GM23338 (cell line): ENCODE measurements around the gene SEMA4D. TPM values are rescaled to one million over a fixed set of nuclear protein-coding genes. Genes with fewer than 3 reads are reported as not detected.

Source experiments
- ATAC-seq: fragments of 200-7000 bp; cut with Tn5 transposase; 3 replicates; pipeline ENCODE4 v1.9.1; 2020
- DNase-seq: peaks from one replicate; pipeline ENCODE4 v3.0.0-alpha.2; 2015; ENCODE audit warnings: low spot score
- H2AFZ ChIP-seq: fragments of 200-600 bp; sonication (generic); 2 replicates; pipeline ENCODE4 v1.8.0; 2016; ENCODE audit warnings: antibody characterized with exemption, mild to moderate bottlenecking, moderate library complexity
- H3F3A ChIP-seq: fragments of 200-600 bp; sonication (generic); replicated peaks from 2 replicates; pipeline ENCODE4 v1.8.0; 2017; ENCODE audit warnings: antibody characterized with exemption, mixed run types, low read depth
- H3K27ac ChIP-seq: fragments of 200-600 bp; sonication (generic); 2 replicates; pipeline ENCODE4 v1.6.1; 2016; ENCODE audit warnings: low read depth
- H3K27me3 ChIP-seq: fragments of 200-600 bp; sonication (generic); 2 replicates; pipeline ENCODE4 v1.8.0; 2016; ENCODE audit warnings: mild to moderate bottlenecking, mixed run types, moderate library complexity; ENCODE audit not compliant: insufficient read depth
- H3K36me3 ChIP-seq: fragments of 200-600 bp; sonication (generic); 2 replicates; pipeline ENCODE4 v1.8.0; 2016; ENCODE audit warnings: mild to moderate bottlenecking; ENCODE audit not compliant: insufficient read depth
- H3K4me1 ChIP-seq: fragments of 200-600 bp; sonication (generic); 2 replicates; pipeline ENCODE4 v1.8.0; 2016; ENCODE audit warnings: mild to moderate bottlenecking, moderate library complexity; ENCODE audit not compliant: insufficient read depth
- H3K4me2 ChIP-seq: fragments of 200-600 bp; sonication (generic); 2 replicates; pipeline ENCODE4 v1.7.1; 2017; ENCODE audit warnings: mixed run types
- H3K4me3 ChIP-seq: fragments of 200-600 bp; sonication (generic); 2 replicates; pipeline ENCODE4 v1.6.1; 2016; ENCODE audit warnings: mixed run types
- H3K79me2 ChIP-seq: fragments of 200-600 bp; sonication (generic); replicated peaks from 2 replicates; pipeline ENCODE4 v1.8.0; 2017; ENCODE audit warnings: mild to moderate bottlenecking; ENCODE audit not compliant: insufficient read depth
- H3K9me2 ChIP-seq: fragments of 200-600 bp; sonication (generic); 2 replicates; pipeline ENCODE4 v1.8.0; 2017; ENCODE audit not compliant: insufficient read depth
- H4K20me1 ChIP-seq: fragments of 200-600 bp; sonication (generic); replicated peaks from 2 replicates; pipeline ENCODE4 v1.8.0; 2017; ENCODE audit warnings: mild to moderate bottlenecking; ENCODE audit not compliant: insufficient read depth
- H3K27ac Mint-ChIP-seq: 2 replicates; pipeline ENCODE4 v1.8.0; 2020; ENCODE audit warnings: inconsistent platforms, mild to moderate bottlenecking, moderate library complexity, mixed read lengths
- H3K27me3 Mint-ChIP-seq: 3 replicates; pipeline ENCODE4 v1.8.0; 2022; ENCODE audit warnings: low read depth, mild to moderate bottlenecking, moderate library complexity, mixed read lengths, inconsistent platforms; ENCODE audit not compliant: insufficient read depth, poor library complexity
- H3K36me3 Mint-ChIP-seq: 3 replicates; pipeline ENCODE4 v1.8.0; 2021; ENCODE audit warnings: low read depth, mild to moderate bottlenecking, inconsistent platforms, moderate library complexity, mixed read lengths
- H3K4me1 Mint-ChIP-seq: 3 replicates; pipeline ENCODE4 v1.8.0; 2020; ENCODE audit warnings: mild to moderate bottlenecking, inconsistent platforms, mixed read lengths
- H3K4me3 Mint-ChIP-seq: 3 replicates; pipeline ENCODE4 v1.8.0; 2021; ENCODE audit warnings: moderate library complexity, mild to moderate bottlenecking, inconsistent platforms, mixed read lengths
- H3K9me3 Mint-ChIP-seq: 3 replicates; pipeline ENCODE4 v1.8.0; 2020; ENCODE audit warnings: moderate library complexity, mild to moderate bottlenecking, inconsistent platforms, mixed read lengths
- CREB1 ChIP-seq: fragments of 250-450 bp; sonication (Bioruptor Pico); IDR thresholded peaks from 2 replicates; pipeline ENCODE4 v1.5.0; 2020; ENCODE audit warnings: low read depth, mild to moderate bottlenecking, moderate library complexity
- EZH2 ChIP-seq: fragments of 200-600 bp; sonication (generic); IDR thresholded peaks from one replicate; pipeline ENCODE4 v1.8.0; 2017; ENCODE audit warnings: antibody characterized with exemption, mild to moderate bottlenecking, low read depth; ENCODE audit not compliant: unreplicated experiment
- EZH2phosphoT487 ChIP-seq: fragments of 200-600 bp; sonication (generic); IDR thresholded peaks from one replicate; pipeline ENCODE4 v1.8.1; 2018; ENCODE audit warnings: antibody characterized with exemption; ENCODE audit not compliant: unreplicated experiment
- JUNB ChIP-seq: IDR thresholded peaks from one replicate; pipeline ENCODE4 v1.6.1; 2016; ENCODE audit warnings: antibody characterized with exemption; ENCODE audit not compliant: unreplicated experiment
- NANOG ChIP-seq: IDR thresholded peaks from 2 replicates; pipeline ENCODE4 v1.6.1; 2016; ENCODE audit warnings: antibody characterized with exemption, borderline replicate concordance
- POLR2AphosphoS5 ChIP-seq: IDR thresholded peaks from 2 replicates; pipeline ENCODE4 v1.6.1; 2016; ENCODE audit warnings: antibody characterized with exemption, low read depth
- REST ChIP-seq: IDR thresholded peaks from one replicate; pipeline ENCODE4 v1.6.1; 2018; ENCODE audit warnings: antibody characterized with exemption; ENCODE audit not compliant: unreplicated experiment
- STAT1 ChIP-seq: IDR thresholded peaks from one replicate; pipeline ENCODE4 v1.6.1; 2016; ENCODE audit warnings: antibody characterized with exemption; ENCODE audit not compliant: unreplicated experiment
- ZNF114 ChIP-seq: fragments of 250-450 bp; sonication (Bioruptor Pico); IDR thresholded peaks from 2 replicates; pipeline ENCODE4 v1.5.0; 2020; ENCODE audit warnings: mild to moderate bottlenecking, moderate library complexity
- ZNF331 ChIP-seq: fragments of 250-450 bp; sonication (Bioruptor Pico); IDR thresholded peaks from 2 replicates; pipeline ENCODE4 v1.5.0; 2020; ENCODE audit warnings: low read depth, mild to moderate bottlenecking, moderate library complexity
- ZNF462 ChIP-seq: fragments of 250-450 bp; sonication (Bioruptor Pico); IDR thresholded peaks from 2 replicates; pipeline ENCODE4 v1.5.0; 2020; ENCODE audit warnings: mild to moderate bottlenecking, moderate library complexity
- polyA plus RNA-seq: library from polyadenylated mRNA; unstranded; fragments of >200 nt; fragmentation: Nextera tagmentation; extraction: Ambion mirVana; gene quantifications from 2 replicates; pipeline ENCODE4 v1.2.1, GENCODE V29; 2016
- total RNA-seq: library from RNA; depleted of rRNA; stranded (reverse); fragments of >200 nt; shearing (Covaris generic); gene quantifications from 2 replicates; pipeline ENCODE4 v1.2.3, GENCODE V29; 2014
- TF ChIP-seq, protein P1 (sequence below), 2 experiments: fragments of 200-600 bp in 1 of 2; sonication (generic) in 1 of 2; conservative IDR thresholded peaks; 2 replicates each; pipeline versions ENCODE4 v1.5.1 to v1.6.1; 2016 to 2017; ENCODE audit warnings: antibody characterized with exemption in 2 of 2, low read depth in 2 of 2, mild to moderate bottlenecking in 2 of 2, moderate library complexity in 1 of 2
- TF ChIP-seq, protein P2 (sequence below): IDR thresholded peaks from 2 replicates; pipeline ENCODE4 v1.6.1; 2016; ENCODE audit warnings: antibody characterized with exemption

The SEMA4D gene
- total and polyA plus RNA-seq, 2 experiments from 2014 or later: 19.3 to 63.0 TPM

GRCh38 chr9:89446261-89446960 is 51.5 kb downstream of the SEMA4D start:
- H3K27me3 Mint-ChIP-seq: peaks cover 6% of the 10 kb centered on the region
- DNase-seq (no peak), ATAC-seq (no peak)
- H3K4me3 ChIP-seq: no peak overlapping the region
- peaks cover 3% of the 10 kb centered on the region; the same call in 1 of the 2 replicates for H4K20me1 ChIP-seq
- peaks cover 52% of the 10 kb centered on the region for H3K79me2 ChIP-seq
- no peak overlapping the region for H2AFZ ChIP-seq
- no peak overlapping the region for H3K27ac ChIP-seq
- H3K9me2 ChIP-seq: no peaks in the 10 kb centered on the region
- H3K27me3 ChIP-seq: no peaks in the 10 kb centered on the region
- H3K4me1 Mint-ChIP-seq: peaks cover 25% of the 10 kb centered on the region
- no peaks in the 10 kb centered on the region for H3K9me3 Mint-ChIP-seq
- H3K36me3 ChIP-seq: no peaks in the 10 kb centered on the region; the same call in 1 of the 2 replicates
- H3K4me3 Mint-ChIP-seq: no peak overlapping the region
- peak overlapping the region; percentile 73; the same call in 1 of the 2 replicates for H3K27ac Mint-ChIP-seq
- H3K4me1 ChIP-seq: no peaks in the 10 kb centered on the region
- no peak overlapping the region for H3K4me2 ChIP-seq
- no peaks in the 10 kb centered on the region for H3F3A ChIP-seq
- H3K36me3 Mint-ChIP-seq: peaks cover 8% of the 10 kb centered on the region
- TF ChIP-seq CREB1 (CRISPR knock-in tag): no peak
- no peak for TF ChIP-seq REST
- TF ChIP-seq EZH2phosphoT487: no peak
- no peak for TF ChIP-seq ZNF114 (CRISPR knock-in tag)
- TF ChIP-seq ZNF331 (CRISPR knock-in tag): no peak
- no peak for TF ChIP-seq EZH2
- no peak for TF ChIP-seq STAT1
- no peak for TF ChIP-seq POLR2AphosphoS5
- TF ChIP-seq ZNF462 (CRISPR knock-in tag): no peak
- TF ChIP-seq, protein P1, sequence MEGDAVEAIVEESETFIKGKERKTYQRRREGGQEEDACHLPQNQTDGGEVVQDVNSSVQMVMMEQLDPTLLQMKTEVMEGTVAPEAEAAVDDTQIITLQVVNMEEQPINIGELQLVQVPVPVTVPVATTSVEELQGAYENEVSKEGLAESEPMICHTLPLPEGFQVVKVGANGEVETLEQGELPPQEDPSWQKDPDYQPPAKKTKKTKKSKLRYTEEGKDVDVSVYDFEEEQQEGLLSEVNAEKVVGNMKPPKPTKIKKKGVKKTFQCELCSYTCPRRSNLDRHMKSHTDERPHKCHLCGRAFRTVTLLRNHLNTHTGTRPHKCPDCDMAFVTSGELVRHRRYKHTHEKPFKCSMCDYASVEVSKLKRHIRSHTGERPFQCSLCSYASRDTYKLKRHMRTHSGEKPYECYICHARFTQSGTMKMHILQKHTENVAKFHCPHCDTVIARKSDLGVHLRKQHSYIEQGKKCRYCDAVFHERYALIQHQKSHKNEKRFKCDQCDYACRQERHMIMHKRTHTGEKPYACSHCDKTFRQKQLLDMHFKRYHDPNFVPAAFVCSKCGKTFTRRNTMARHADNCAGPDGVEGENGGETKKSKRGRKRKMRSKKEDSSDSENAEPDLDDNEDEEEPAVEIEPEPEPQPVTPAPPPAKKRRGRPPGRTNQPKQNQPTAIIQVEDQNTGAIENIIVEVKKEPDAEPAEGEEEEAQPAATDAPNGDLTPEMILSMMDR (conservative IDR thresholded peaks at IDR 0.05; ENCODE audit: low read depth in 2 of 2): no peak
- TF ChIP-seq JUNB: no peak
- TF ChIP-seq, protein P2, sequence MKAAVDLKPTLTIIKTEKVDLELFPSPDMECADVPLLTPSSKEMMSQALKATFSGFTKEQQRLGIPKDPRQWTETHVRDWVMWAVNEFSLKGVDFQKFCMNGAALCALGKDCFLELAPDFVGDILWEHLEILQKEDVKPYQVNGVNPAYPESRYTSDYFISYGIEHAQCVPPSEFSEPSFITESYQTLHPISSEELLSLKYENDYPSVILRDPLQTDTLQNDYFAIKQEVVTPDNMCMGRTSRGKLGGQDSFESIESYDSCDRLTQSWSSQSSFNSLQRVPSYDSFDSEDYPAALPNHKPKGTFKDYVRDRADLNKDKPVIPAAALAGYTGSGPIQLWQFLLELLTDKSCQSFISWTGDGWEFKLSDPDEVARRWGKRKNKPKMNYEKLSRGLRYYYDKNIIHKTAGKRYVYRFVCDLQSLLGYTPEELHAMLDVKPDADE: no peak
- no peak for TF ChIP-seq NANOG
